ENCODE data around the gene NKPD1. TPM values are rescaled to one million over a fixed set of nuclear protein-coding genes. Genes with fewer than 3 reads are reported as not detected.
A peak's percentile ranks its signal among the peaks of the same experiment; 100 is the strongest.

The NKPD1 gene
- total RNA-seq, 3 donors from 2014 or later (not counting 1 experiment from before 2014, with no cell fraction given) = 0.55 to 1.00 (median 0.66) TPM

GRCh38 chr19:45145270-45146189 lies 15.3 kb downstream of the NKPD1 start:
- Histone ChIP-seq H3K27ac (ENCODE audit: low read length) (no peak overlapping the region), H3K4me3 (ENCODE audit: low read length) (no peak overlapping the region), H3K27me3 (ENCODE audit: control insufficient read depth, insufficient read depth, low read length) (no peaks in the 10 kb centered on the region), H3K9me3 (ENCODE audit: control insufficient read depth, insufficient read depth, low read length) (no peaks in the 10 kb centered on the region), H3K4me1 (ENCODE audit: control insufficient read depth, insufficient read depth, low read length) (peaks cover 3% of the 10 kb centered on the region), H3K36me3 (ENCODE audit: control insufficient read depth, insufficient read depth, low read length) (peaks cover 23% of the 10 kb centered on the region)
- ATAC-seq = no peak
- WGBS (ENCODE audit: insufficient coverage) = 98% methylated on average over 44 of the region's 54 CpGs
- no peak for DNase-seq
- Mint-ChIP-seq H3K27ac (no peak overlapping the region), H3K36me3 (no peaks in the 10 kb centered on the region), H3K27me3 (ENCODE audit: low read depth in 2 of 2) (no peaks in the 10 kb centered on the region), H3K4me1 (peaks cover 0 to 8% of the 10 kb centered on the region in 2 donors), H3K4me3 (no peak overlapping the region), H3K9me3 (no peaks in the 10 kb centered on the region)
- intact Hi-C loops (cut with micrococcal nuclease) = no loop called here
- no peak for TF ChIP-seq CTCF (IDR thresholded peaks at IDR 0.05)

DNA sequence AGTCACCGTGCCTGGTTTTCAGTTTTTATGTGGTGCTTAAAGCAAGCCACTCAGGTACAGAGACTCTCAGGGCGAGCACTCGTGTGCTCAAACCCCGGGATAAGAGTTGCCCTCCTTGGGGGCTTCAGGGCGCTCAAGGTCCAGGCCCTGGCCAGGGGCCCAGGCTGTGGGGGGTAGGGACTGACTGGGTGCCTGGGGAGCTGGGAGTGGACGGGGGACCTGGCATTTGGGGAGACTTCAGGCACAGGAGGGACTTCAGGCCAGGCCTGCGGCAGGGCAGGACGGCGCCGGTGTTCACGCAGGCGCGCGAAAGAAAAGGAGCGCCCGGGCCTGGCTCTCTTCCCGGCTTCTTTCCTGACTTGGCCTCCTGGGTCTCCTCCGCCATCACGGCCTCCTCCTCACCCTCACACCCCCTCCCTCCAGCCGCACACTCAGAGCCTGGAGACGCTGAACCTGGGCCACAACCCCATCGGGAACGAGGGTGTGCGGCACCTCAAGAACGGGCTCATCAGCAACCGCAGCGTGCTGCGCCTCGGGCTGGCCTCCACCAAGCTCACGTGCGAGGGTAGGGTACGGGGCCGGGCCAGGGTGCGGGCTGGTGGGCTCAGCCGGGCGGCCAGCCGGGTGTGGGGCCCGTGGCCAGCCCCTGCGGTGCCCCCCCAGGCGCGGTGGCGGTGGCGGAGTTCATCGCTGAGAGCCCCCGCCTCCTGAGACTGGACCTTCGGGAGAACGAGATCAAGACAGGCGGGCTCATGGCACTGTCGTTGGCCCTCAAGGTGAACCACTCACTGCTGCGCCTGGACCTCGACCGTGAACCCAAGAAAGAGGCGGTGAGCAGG lies 16.1 kb downstream of the NKPD1 start:
- ATAC-seq = no peak
- Histone ChIP-seq H3K4me3 (ENCODE audit: low read length) (no peak overlapping the region), H3K27ac (ENCODE audit: low read length) (no peak overlapping the region), H3K9me3 (ENCODE audit: control insufficient read depth, insufficient read depth, low read length) (no peaks in the 10 kb centered on the region), H3K27me3 (ENCODE audit: control insufficient read depth, insufficient read depth, low read length) (no peaks in the 10 kb centered on the region), H3K4me1 (ENCODE audit: control insufficient read depth, insufficient read depth, low read length) (peaks cover 3% of the 10 kb centered on the region), H3K36me3 (ENCODE audit: control insufficient read depth, insufficient read depth, low read length) (peaks cover 23% of the 10 kb centered on the region)
- Mint-ChIP-seq H3K4me1 (peaks cover 0 to 8% of the 10 kb centered on the region in 2 donors), H3K27me3 (ENCODE audit: low read depth in 2 of 2) (no peaks in the 10 kb centered on the region), H3K9me3 (no peaks in the 10 kb centered on the region), H3K27ac (no peak overlapping the region), H3K4me3 (no peak overlapping the region), H3K36me3 (no peaks in the 10 kb centered on the region)
- no peak for DNase-seq
- 97% methylated on average over 53 of the region's 53 CpGs for WGBS (ENCODE audit: insufficient coverage)
- no peak for TF ChIP-seq CTCF (IDR thresholded peaks at IDR 0.05)
- intact Hi-C loops (cut with micrococcal nuclease) = no loop called here

GRCh38 chr19:45142726-45143110 lies 18.1 kb downstream of the NKPD1 start:
- Histone ChIP-seq H3K36me3 (ENCODE audit: control insufficient read depth, insufficient read depth, low read length) (peaks cover 23% of the 10 kb centered on the region), H3K9me3 (ENCODE audit: control insufficient read depth, insufficient read depth, low read length) (no peaks in the 10 kb centered on the region), H3K27me3 (ENCODE audit: control insufficient read depth, insufficient read depth, low read length) (no peaks in the 10 kb centered on the region), H3K27ac (ENCODE audit: low read length) (no peak overlapping the region), H3K4me3 (ENCODE audit: low read length) (no peak overlapping the region), H3K4me1 (ENCODE audit: control insufficient read depth, insufficient read depth, low read length) (no peaks in the 10 kb centered on the region)
- intact Hi-C loops (cut with micrococcal nuclease) = no loop called here
- H3K4me1 Mint-ChIP-seq = peaks cover 0 to 13% of the 10 kb centered on the region in 2 donors
- ATAC-seq (no peak), DNase-seq (no peak)
- no peak for TF ChIP-seq CTCF (IDR thresholded peaks at IDR 0.05)
- peak overlapping the region in 1 of 2 donors; percentile 33 for H3K27ac Mint-ChIP-seq
- no peaks in the 10 kb centered on the region for H3K9me3 Mint-ChIP-seq
- no peak overlapping the region for H3K4me3 Mint-ChIP-seq
- no peaks in the 10 kb centered on the region for H3K27me3 Mint-ChIP-seq (ENCODE audit: low read depth in 2 of 2)
- H3K36me3 Mint-ChIP-seq = no peaks in the 10 kb centered on the region
- WGBS (ENCODE audit: insufficient coverage) = 96% methylated on average over 9 of the region's 9 CpGs
